ENCODE data around the gene CLEC4F. TPM values are rescaled to one million over a fixed set of nuclear protein-coding genes. Genes with fewer than 3 reads are reported as not detected.
A peak's percentile ranks its signal among the peaks of the same experiment; 100 is the strongest.

The CLEC4F gene
- total and polyA plus RNA-seq, 2 experiments from 2014 or later, result not detected

- TF ChIP-seq ZNF462 (CRISPR knock-in tag; IDR thresholded peaks at IDR 0.05) (no peak), CREB1 (CRISPR knock-in tag; IDR thresholded peaks at IDR 0.05; ENCODE audit: low read depth) (no peak), STAT1 (IDR thresholded peaks at IDR 0.05; ENCODE audit: unreplicated experiment) (no peak)
Observed at GRCh38 chr2:70796262-70796661, 24.1 kb downstream of the CLEC4F start (continued).

- H3K4me3 ChIP-seq, result no peak overlapping the region
- DNase-seq (ENCODE audit: low spot score) (no peak), ATAC-seq (no peak)
- Mint-ChIP-seq H3K4me3 (no peak overlapping the region), H3K27me3 (ENCODE audit: insufficient read depth, low read depth, poor library complexity) (peaks cover 25% of the 10 kb centered on the region), H3K9me3 (peaks cover 16% of the 10 kb centered on the region), H3K36me3 (ENCODE audit: low read depth) (peaks cover 7% of the 10 kb centered on the region), H3K4me1 (peaks cover 15% of the 10 kb centered on the region), H3K27ac (no peak overlapping the region)
- H3K79me2 ChIP-seq (replicated peaks; ENCODE audit: insufficient read depth), result no peaks in the 10 kb centered on the region
- H2AFZ ChIP-seq, result 0 out of 2 replicates have a peak overlapping the region, but pooled peaks have one; percentile 5
- 0 out of 2 replicates have a peak, but pooled peaks cover 3% of the 10 kb centered on the region for H4K20me1 ChIP-seq (replicated peaks; ENCODE audit: insufficient read depth)
- no peaks in the 10 kb centered on the region for H3K9me2 ChIP-seq (ENCODE audit: insufficient read depth)
- peaks cover 6% of the 10 kb centered on the region; the same call in 1 of the 2 replicates for H3K4me1 ChIP-seq (ENCODE audit: insufficient read depth)
- no peak overlapping the region for H3K4me2 ChIP-seq
- no peak overlapping the region for H3K27ac ChIP-seq (ENCODE audit: low read depth)
- H3F3A ChIP-seq (replicated peaks; ENCODE audit: low read depth), result peaks cover 6% of the 10 kb centered on the region; the same call in 1 of the 2 replicates
- H3K27me3 ChIP-seq (ENCODE audit: insufficient read depth), result peaks cover 62% of the 10 kb centered on the region
- no peaks in the 10 kb centered on the region for H3K36me3 ChIP-seq (ENCODE audit: insufficient read depth)
- no peak for TF ChIP-seq ZNF114 (CRISPR knock-in tag; IDR thresholded peaks at IDR 0.05)
- no peak for TF ChIP-seq POLR2AphosphoS5 (IDR thresholded peaks at IDR 0.05; ENCODE audit: low read depth)
- TF ChIP-seq EZH2phosphoT487 (IDR thresholded peaks at IDR 0.05; ENCODE audit: unreplicated experiment), result no peak
- TF ChIP-seq ZNF331 (CRISPR knock-in tag; IDR thresholded peaks at IDR 0.05; ENCODE audit: low read depth), result no peak
- no peak for TF ChIP-seq ETS1 (IDR thresholded peaks at IDR 0.05)
- TF ChIP-seq NANOG (IDR thresholded peaks at IDR 0.05; ENCODE audit: borderline replicate concordance), result no peak
- TF ChIP-seq EZH2 (IDR thresholded peaks at IDR 0.05; ENCODE audit: low read depth, unreplicated experiment), result no peak
- no peak for TF ChIP-seq REST (IDR thresholded peaks at IDR 0.05; ENCODE audit: unreplicated experiment)
- TF ChIP-seq JUNB (IDR thresholded peaks at IDR 0.05; ENCODE audit: unreplicated experiment), result no peak
Observed at GRCh38 chr2:70795164-70795995, 25.0 kb downstream of the CLEC4F start.
